GM21717 (cell line): ENCODE data around the gene DUSP21.
"Not testable (repeated sequence)": the region's sequence is repeated elsewhere in the genome, so short reads cannot be mapped to it uniquely, and the experiment has no call there.

Experiments
- ATAC-seq: cut with Tn5 transposase; IDR thresholded peaks from one replicate; pipeline ENCODE4 v1.9.1; 2021; ENCODE audit warnings: mild to moderate bottlenecking, moderate library complexity; ENCODE audit not compliant: unreplicated experiment

Gene DUSP21

GRCh38 chrX:44875185-44875489, 31.3 kb downstream of the DUSP21 start:
- ATAC-seq = no peak

GRCh38 chrX:44876086-44876485, 32.3 kb downstream of the DUSP21 start:
- no peak for ATAC-seq

- no peak for ATAC-seq
Observed at GRCh38 chrX:44876767-44877166, 32.9 kb downstream of the DUSP21 start.

- no peak for ATAC-seq
Observed at GRCh38 chrX:44878780-44879179, 35.0 kb downstream of the DUSP21 start.

GRCh38 chrX:44881549-44881948, 37.7 kb downstream of the DUSP21 start:
- ATAC-seq = no peak

- ATAC-seq = no peak
Observed at GRCh38 chrX:44882635-44883034, 38.8 kb downstream of the DUSP21 start.

GRCh38 chrX:44884944-44885343, 41.1 kb downstream of the DUSP21 start:
- no peak for ATAC-seq

GRCh38 chrX:44889824-44890223, 46.0 kb downstream of the DUSP21 start:
- no peak for ATAC-seq

- no peak for ATAC-seq
Observed at GRCh38 chrX:44890247-44890646, 46.4 kb downstream of the DUSP21 start.

- ATAC-seq = not testable (repeated sequence)
Observed at GRCh38 chrX:44890687-44891086, 46.9 kb downstream of the DUSP21 start.

- no peak for ATAC-seq
Observed at GRCh38 chrX:44891642-44892041, 47.8 kb downstream of the DUSP21 start.
